Measurements from ENCODE around the gene CPNE1.

Gene CPNE1

GRCh38 chr20:35653893-35654292, 10.8 kb downstream of the CPNE1 start:
- no peak for DNase-seq (ENCODE audit: low read depth)

DNA sequence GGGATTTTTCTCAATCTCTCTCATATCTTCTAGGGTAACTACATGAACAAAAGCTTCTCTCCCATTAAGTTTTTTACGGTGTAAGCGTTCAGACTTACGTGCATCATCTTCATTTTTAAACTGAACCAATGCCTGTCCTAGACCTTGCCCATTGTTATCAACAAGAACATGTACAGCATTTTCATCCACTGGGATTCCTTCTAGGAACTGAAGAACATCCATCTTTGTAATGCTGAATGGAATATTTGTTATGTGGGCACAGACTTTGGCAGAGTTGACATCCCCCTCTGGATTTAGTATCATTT, 11.3 kb downstream of the CPNE1 start:
- no peak for DNase-seq (ENCODE audit: low read depth)

- no peak for DNase-seq (ENCODE audit: low read depth)
These were observed 11.9 kb downstream of the CPNE1 start for GRCh38 chr20:35652641-35653429.

GRCh38 chr20:35651958-35652357, 12.7 kb downstream of the CPNE1 start:
- DNase-seq (ENCODE audit: low read depth): no peak

DNA sequence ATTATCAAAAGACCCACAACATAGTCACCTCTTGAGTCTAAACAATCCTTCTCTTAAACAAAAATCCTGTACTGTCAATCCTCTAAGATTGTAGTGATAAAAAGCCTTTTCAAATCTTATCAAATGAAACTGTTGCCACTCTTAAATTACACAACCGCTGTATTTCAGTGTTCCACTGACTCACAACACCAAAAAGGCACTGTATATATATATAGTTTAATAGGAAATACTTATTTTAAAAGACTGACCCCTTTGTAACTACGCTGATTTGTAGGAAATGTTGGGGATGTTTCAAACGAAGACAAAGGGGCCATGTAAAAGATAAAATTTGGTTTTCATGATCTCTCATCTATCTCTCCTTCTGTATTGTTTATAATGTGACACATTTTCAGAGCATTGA, 14.1 kb downstream of the CPNE1 start:
- DNase-seq (ENCODE audit: low read depth): no peak

DNA sequence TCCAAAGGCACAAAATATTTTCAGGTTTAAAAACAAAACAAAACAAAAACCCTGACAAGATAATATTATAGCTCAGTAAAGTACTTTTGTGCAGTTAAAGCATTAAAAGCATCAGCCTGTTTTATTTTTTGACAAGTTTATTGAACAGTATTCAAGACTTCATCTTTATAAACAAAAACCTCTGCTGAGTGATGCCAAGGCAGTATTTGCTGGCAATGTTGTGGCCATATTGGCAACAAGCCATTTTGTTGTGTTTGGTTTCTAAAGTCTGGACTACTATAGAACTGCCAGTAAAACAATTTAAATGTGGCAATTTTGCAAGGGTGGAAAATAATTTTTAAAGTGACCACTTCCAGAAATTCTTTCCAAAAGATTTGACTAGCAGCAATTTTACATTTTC, 15.9 kb downstream of the CPNE1 start:
- peak; percentile 12 for DNase-seq (ENCODE audit: low read depth)

DNA sequence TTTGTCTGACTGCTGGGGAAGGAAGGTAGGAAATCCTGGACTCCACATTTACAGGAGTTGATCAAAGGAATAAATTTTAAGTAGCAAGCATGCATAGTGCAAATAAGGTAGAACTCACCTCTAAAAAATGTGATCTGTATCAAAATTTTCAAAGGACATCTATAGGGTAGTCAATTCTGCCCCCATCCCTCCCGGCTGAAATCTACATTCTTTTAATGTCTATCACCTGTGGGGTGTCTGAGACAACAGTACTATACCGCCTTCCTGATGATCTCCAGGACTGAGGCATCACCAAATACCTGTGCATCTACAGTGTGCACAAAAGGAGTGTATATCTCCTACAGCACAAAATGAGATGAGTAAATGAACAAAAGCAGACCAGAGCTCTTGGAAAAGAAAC, 19.9 kb downstream of the CPNE1 start:
- DNase-seq (ENCODE audit: low read depth): no peak

- no peak for DNase-seq (ENCODE audit: low read depth)
These were observed 21.7 kb downstream of the CPNE1 start for GRCh38 chr20:35643045-35643444.

GRCh38 chr20:35641743-35642142, 23.0 kb downstream of the CPNE1 start:
- DNase-seq (ENCODE audit: low read depth): no peak

GRCh38 chr20:35640724-35641123, 24.0 kb downstream of the CPNE1 start:
- DNase-seq (ENCODE audit: low read depth): no peak

DNA sequence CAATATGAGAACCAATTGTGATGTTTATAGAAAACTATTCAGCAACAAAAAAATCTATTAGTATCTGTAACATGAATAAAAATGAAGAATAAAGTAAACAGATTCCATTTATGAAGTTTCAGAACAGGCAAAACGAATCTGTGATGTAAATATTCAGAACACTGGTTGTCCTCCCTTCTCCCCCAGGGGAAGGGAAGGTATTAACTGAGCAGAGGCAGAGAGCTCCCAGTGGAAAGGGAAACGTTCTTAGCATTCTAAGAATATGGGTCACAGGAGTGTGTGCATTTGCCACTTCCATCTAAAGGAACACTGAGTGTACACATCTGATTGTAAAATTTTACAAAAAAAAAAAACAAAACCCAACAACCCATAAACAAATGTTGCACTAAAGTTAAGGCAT, 25.9 kb downstream of the CPNE1 start:
- peak; percentile 44 for DNase-seq (ENCODE audit: low read depth)

DNA sequence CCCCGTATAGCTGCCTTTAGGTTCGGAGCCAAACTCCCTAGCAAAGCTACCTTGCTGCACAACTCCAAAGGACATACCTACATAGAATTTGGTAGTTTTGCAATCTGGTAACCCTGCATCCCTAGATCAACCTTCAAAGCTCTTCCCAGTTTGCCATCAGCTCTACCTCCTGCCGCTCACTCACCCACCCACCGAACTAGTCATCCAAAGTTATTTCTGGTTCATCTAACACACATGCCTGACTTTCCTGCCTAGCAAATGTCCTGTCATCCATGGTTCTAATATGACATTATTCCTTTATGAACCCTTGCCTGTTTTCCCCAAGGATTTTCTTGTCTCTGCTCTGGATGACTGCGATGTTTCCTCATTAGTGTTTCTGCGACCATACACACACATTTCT, 27.4 kb downstream of the CPNE1 start:
- no peak for DNase-seq (ENCODE audit: low read depth)

DNA sequence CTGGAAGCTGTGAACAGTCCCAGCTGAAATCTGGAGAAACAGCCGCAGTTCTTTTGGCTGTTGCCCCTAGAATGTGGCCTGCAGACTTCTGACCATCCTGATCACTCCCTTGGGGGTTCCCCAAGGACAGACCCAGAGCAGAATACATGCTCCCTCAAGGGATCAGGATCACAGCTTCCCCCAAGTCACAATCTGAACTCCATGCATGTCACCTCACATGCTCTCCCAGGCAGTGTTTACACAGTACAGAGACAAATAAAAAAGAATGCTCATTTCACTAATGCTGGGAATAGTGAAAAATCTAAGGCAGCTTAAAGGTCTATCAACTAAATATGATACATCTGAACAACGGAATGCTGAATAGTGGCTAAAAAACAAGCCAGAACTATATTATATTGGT, 28.6 kb downstream of the CPNE1 start:
- DNase-seq (ENCODE audit: low read depth): no peak

- DNase-seq (ENCODE audit: low read depth): no peak
These were observed 29.0 kb downstream of the CPNE1 start for GRCh38 chr20:35635652-35636051.

GRCh38 chr20:35632539-35633115, 32.1 kb downstream of the CPNE1 start:
- DNase-seq (ENCODE audit: low read depth): no peak

DNA sequence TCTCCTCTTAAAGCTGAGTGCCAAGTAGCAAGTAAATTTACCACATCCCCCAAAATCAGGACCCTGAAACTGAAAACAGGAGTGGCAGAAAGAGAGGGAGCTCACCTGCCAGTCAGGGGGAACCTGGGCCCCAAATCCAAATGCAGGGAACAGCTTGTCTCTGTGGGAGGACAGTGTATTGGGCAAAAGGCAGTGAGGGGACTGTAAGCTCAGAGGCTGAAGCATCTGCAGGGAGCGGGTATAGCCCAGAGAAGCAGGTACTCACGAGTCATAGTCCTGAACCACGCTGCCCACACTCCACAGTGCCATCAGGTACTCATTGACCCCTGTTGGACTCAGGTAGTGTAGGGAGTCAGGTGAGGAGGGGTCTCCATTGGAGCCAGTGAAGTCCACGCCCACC, 34.1 kb downstream of the CPNE1 start:
- DNase-seq (ENCODE audit: low read depth): no peak

- no peak for DNase-seq (ENCODE audit: low read depth)
These were observed 35.1 kb downstream of the CPNE1 start for GRCh38 chr20:35629427-35630145.

- no peak for DNase-seq (ENCODE audit: low read depth)
These were observed 37.6 kb downstream of the CPNE1 start for GRCh38 chr20:35627121-35627520.

GRCh38 chr20:35626386-35627001, 38.2 kb downstream of the CPNE1 start:
- DNase-seq (ENCODE audit: low read depth): no peak

- DNase-seq (ENCODE audit: low read depth): no peak
These were observed 38.9 kb downstream of the CPNE1 start for GRCh38 chr20:35625584-35626385.

DNA sequence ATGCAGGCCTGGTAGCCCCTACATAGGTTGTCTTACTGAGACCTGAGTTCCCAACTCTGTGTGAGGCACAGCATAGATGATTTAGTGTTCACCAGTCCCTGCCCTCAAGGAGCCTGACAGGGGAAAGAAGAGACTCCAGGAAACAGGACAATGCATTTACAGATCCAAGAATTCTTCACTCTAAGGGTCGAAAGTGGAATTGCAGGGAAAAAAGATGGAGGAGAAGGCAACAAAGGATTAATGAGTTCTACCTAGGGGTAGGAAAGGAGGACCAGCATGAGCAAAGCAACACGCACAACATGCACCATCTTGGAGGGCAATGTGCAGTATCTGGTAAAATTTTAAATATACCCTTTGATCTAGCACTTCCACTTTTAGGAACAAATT, 43.1 kb downstream of the CPNE1 start:
- DNase-seq (ENCODE audit: low read depth): no peak

Measured in EH (cell line).